RWPE2 (cell line): Measurements from ENCODE around the gene RMI2.

Experiments used
- ATAC-seq: fragments of 200-7000 bp; cut with Tn5 transposase; 3 replicates; pipeline ENCODE4 v1.9.1; 2021; ENCODE audit warnings: low read depth
- DNase-seq: peaks from one replicate; pipeline ENCODE4 v3.0.0-alpha.2; 2020; ENCODE audit warnings: low spot score
- H3K27ac ChIP-seq: fragments of 450-650 bp; 2 replicates; pipeline ENCODE4 v1.5.1; 2017; ENCODE audit warnings: mild to moderate bottlenecking; ENCODE audit not compliant: poor library complexity, severe bottlenecking
- H3K27me3 ChIP-seq: fragments of 250-450 bp; sonication (Bioruptor Pico); 2 replicates; pipeline ENCODE4 v1.5.1; 2021; ENCODE audit warnings: mild to moderate bottlenecking, moderate library complexity; ENCODE audit not compliant: insufficient read depth, poor library complexity, severe bottlenecking
- H3K36me3 ChIP-seq: fragments of 250-450 bp; sonication (Bioruptor Pico); 2 replicates; pipeline ENCODE4 v1.5.1; 2020; ENCODE audit warnings: low read depth, mild to moderate bottlenecking, moderate library complexity
- H3K4me1 ChIP-seq: fragments of 250-450 bp; sonication (Bioruptor Pico); 2 replicates; pipeline ENCODE4 v1.5.1; 2021; ENCODE audit warnings: mild to moderate bottlenecking, moderate library complexity; ENCODE audit not compliant: insufficient read depth, poor library complexity, severe bottlenecking
- H3K4me3 ChIP-seq: fragments of 250-450 bp; sonication (Bioruptor Pico); 2 replicates; pipeline ENCODE4 v1.5.1; 2021; ENCODE audit warnings: mild to moderate bottlenecking, moderate library complexity; ENCODE audit not compliant: severe bottlenecking
- H3K9me3 ChIP-seq: fragments of 250-450 bp; sonication (Bioruptor Pico); 2 replicates; pipeline ENCODE4 v1.5.1; 2021; ENCODE audit warnings: mild to moderate bottlenecking, moderate library complexity; ENCODE audit not compliant: severe bottlenecking
- TF ChIP-seq, protein P1 (sequence below): fragments of 450-650 bp; IDR thresholded peaks from one replicate; pipeline ENCODE4 v1.5.1; 2017; ENCODE audit warnings: mild to moderate bottlenecking, moderate library complexity; ENCODE audit not compliant: poor library complexity, severe bottlenecking

The RMI2 gene

GRCh38 chr16:11333010-11333409 is 12.2 kb upstream of the RMI2 start:
- TF ChIP-seq, protein P1, sequence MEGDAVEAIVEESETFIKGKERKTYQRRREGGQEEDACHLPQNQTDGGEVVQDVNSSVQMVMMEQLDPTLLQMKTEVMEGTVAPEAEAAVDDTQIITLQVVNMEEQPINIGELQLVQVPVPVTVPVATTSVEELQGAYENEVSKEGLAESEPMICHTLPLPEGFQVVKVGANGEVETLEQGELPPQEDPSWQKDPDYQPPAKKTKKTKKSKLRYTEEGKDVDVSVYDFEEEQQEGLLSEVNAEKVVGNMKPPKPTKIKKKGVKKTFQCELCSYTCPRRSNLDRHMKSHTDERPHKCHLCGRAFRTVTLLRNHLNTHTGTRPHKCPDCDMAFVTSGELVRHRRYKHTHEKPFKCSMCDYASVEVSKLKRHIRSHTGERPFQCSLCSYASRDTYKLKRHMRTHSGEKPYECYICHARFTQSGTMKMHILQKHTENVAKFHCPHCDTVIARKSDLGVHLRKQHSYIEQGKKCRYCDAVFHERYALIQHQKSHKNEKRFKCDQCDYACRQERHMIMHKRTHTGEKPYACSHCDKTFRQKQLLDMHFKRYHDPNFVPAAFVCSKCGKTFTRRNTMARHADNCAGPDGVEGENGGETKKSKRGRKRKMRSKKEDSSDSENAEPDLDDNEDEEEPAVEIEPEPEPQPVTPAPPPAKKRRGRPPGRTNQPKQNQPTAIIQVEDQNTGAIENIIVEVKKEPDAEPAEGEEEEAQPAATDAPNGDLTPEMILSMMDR, result no peak
- H3K27ac ChIP-seq, result no peak overlapping the region
- H3K4me1 ChIP-seq, result peaks cover 12% of the 10 kb centered on the region
- H3K27me3 ChIP-seq, result no peaks in the 10 kb centered on the region
- DNase-seq, result no peak
- no peak overlapping the region for H3K4me3 ChIP-seq
- H3K36me3 ChIP-seq, result no peaks in the 10 kb centered on the region
- no peaks in the 10 kb centered on the region for H3K9me3 ChIP-seq
- no peak for ATAC-seq

GRCh38 chr16:11333702-11334101 is 11.6 kb upstream of the RMI2 start:
- no peaks in the 10 kb centered on the region for H3K9me3 ChIP-seq
- H3K4me3 ChIP-seq, result no peak overlapping the region
- DNase-seq, result no peak
- no peaks in the 10 kb centered on the region for H3K36me3 ChIP-seq
- TF ChIP-seq, protein P1, result no peak
- peaks cover 6% of the 10 kb centered on the region for H3K4me1 ChIP-seq
- H3K27me3 ChIP-seq, result no peaks in the 10 kb centered on the region
- no peak overlapping the region for H3K27ac ChIP-seq
- ATAC-seq, result peak; percentile 80

- Histone ChIP-seq H3K4me1 (no peaks in the 10 kb centered on the region), H3K9me3 (no peaks in the 10 kb centered on the region), H3K27me3 (no peaks in the 10 kb centered on the region), H3K4me3 (no peak overlapping the region), H3K27ac (no peak overlapping the region), H3K36me3 (no peaks in the 10 kb centered on the region)
- ATAC-seq, result no peak
- TF ChIP-seq, protein P1, result no peak
- DNase-seq, result no peak
Observed at GRCh38 chr16:11334831-11335404, 10.3 kb upstream of the RMI2 start.

DNA sequence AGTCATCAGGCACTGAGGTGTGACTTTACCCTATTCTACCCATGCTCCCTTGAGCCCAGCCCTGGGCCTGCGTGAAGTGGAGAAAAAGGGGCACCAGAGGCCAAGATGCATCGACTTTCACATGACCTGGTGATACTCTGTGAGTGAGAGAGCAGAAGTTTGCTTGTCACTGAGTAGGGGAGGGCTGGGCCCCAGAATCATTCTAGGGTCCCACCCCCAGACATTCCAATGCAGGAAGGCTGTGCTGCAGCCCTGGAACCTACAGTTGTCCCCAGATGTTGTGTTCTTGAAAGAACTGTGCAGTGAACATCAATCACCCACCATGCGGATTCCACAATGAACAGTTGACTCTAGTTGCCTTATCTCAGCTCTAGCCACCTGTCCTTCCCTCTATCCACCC is 6.2 kb upstream of the RMI2 start:
- Histone ChIP-seq H3K27ac (no peak overlapping the region), H3K4me1 (no peaks in the 10 kb centered on the region), H3K4me3 (no peak overlapping the region), H3K27me3 (no peaks in the 10 kb centered on the region), H3K9me3 (no peaks in the 10 kb centered on the region), H3K36me3 (no peaks in the 10 kb centered on the region)
- DNase-seq (no peak), ATAC-seq (no peak)
- TF ChIP-seq, protein P1, result no peak

DNA sequence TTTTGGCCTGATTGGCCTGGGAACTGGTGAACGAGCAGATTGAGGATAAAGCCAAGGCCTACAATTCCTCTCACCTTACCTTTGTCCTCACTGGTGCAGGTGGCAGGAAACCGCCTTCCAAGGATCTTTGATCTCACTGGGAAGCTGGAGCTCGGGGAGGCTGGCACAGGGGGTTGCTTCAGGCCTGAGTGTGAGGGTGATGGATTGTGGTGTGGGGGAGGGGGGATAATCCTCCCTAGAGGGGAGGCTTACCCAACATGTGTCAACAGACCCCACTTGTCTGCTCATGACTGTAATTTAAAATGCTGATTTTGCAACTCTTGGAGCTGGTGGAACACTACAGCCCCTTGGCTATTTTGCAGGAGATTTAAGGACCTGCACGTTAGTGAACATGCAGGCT is 4.5 kb upstream of the RMI2 start:
- no peak for ATAC-seq
- Histone ChIP-seq H3K27me3 (no peaks in the 10 kb centered on the region), H3K27ac (no peak overlapping the region), H3K36me3 (no peaks in the 10 kb centered on the region), H3K4me3 (no peak overlapping the region), H3K9me3 (no peaks in the 10 kb centered on the region), H3K4me1 (no peaks in the 10 kb centered on the region)
- no peak for DNase-seq
- TF ChIP-seq, protein P1, result no peak
